NCI-H146 treated with DMSO at 0.1 percent for 48 hours (cell line): Measurements from ENCODE around the gene MMD2.

Source experiments
- DNase-seq: peaks from one replicate; lab custom pipeline; 2025; ENCODE audit not compliant: unreplicated experiment; lab: John Stamatoyannopoulos, UW

Gene MMD2

GRCh38 chr7:4959306-4959705 lies 319 bp upstream of the MMD2 start:
- DNase-seq: no peak

GRCh38 chr7:4957847-4958476 lies 1.0 kb downstream of the MMD2 start:
- DNase-seq: no peak

GRCh38 chr7:4951903-4952636 lies 6.9 kb downstream of the MMD2 start:
- no peak for DNase-seq

- DNase-seq: no peak
Measured at GRCh38 chr7:4951304-4951703, 7.7 kb downstream of the MMD2 start.

- no peak for DNase-seq
Measured at GRCh38 chr7:4948402-4948801, 10.6 kb downstream of the MMD2 start.

- DNase-seq: no peak
Measured at GRCh38 chr7:4945949-4946348, 13.0 kb downstream of the MMD2 start.

- DNase-seq: no peak
Measured at GRCh38 chr7:4944939-4945338, 14.0 kb downstream of the MMD2 start.

GRCh38 chr7:4943297-4943696 lies 15.7 kb downstream of the MMD2 start:
- DNase-seq: no peak

- DNase-seq: no peak
Measured at GRCh38 chr7:4939971-4940728, 18.8 kb downstream of the MMD2 start.

- no peak for DNase-seq
Measured at GRCh38 chr7:4937411-4937810, 21.6 kb downstream of the MMD2 start.

GRCh38 chr7:4934419-4935025 lies 24.5 kb downstream of the MMD2 start:
- no peak for DNase-seq

- peak; percentile 91 for DNase-seq
Measured at GRCh38 chr7:4931943-4932342, 27.0 kb downstream of the MMD2 start.

GRCh38 chr7:4929005-4929404 lies 30.0 kb downstream of the MMD2 start:
- no peak for DNase-seq

- no peak for DNase-seq
Measured at GRCh38 chr7:4928445-4928844, 30.5 kb downstream of the MMD2 start.

GRCh38 chr7:4919969-4920766 lies 38.8 kb downstream of the MMD2 start:
- no peak for DNase-seq

- no peak for DNase-seq
Measured at GRCh38 chr7:4916113-4916512, 42.9 kb downstream of the MMD2 start.

GRCh38 chr7:4911111-4911828 lies 47.7 kb downstream of the MMD2 start:
- DNase-seq: no peak

- DNase-seq: no peak
Measured at GRCh38 chr7:4906682-4907081, 52.3 kb downstream of the MMD2 start.

GRCh38 chr7:4905171-4905570 lies 53.8 kb downstream of the MMD2 start:
- no peak for DNase-seq

- DNase-seq: no peak
Measured at GRCh38 chr7:4904346-4904745, 54.6 kb downstream of the MMD2 start.
